ENCODE measurements around the gene KIAA0825.

- TF ChIP-seq CTCF (IDR thresholded peaks at IDR 0.05) (no peak), POLR2A (IDR thresholded peaks at IDR 0.05) (no peak)
Measured at GRCh38 chr5:94359880-94360279, 258.5 kb downstream of the KIAA0825 start.
